ENCODE results near the gene SCO1.

Gene SCO1

GRCh38 chr17:10640475-10640874 lies 56.9 kb downstream of the SCO1 start:
- POLR2A ChIA-PET (ENCODE audit: low non-redundant PET): no interaction called here
- DNase-seq (ENCODE audit: low spot score): no peak
- TF ChIP-seq CTCF (conservative IDR thresholded peaks at IDR 0.05; ENCODE audit: low read depth): no peak
- CTCF ChIA-PET: interaction anchor here (1.6 kb wide), 1 partner anchor 23 kb away, joined by 5 read pairs; no protein-coding TSS in a partner anchor
- H3K27ac ChIP-seq: no peak overlapping the region

- DNase-seq (ENCODE audit: low spot score): no peak
- ChIA-PET POLR2A (ENCODE audit: low non-redundant PET) (no interaction called here), CTCF (no interaction called here)
- H3K27ac ChIP-seq: no peak overlapping the region
- no peak for TF ChIP-seq CTCF (conservative IDR thresholded peaks at IDR 0.05; ENCODE audit: low read depth)
Measured at GRCh38 chr17:10638151-10638550, 59.2 kb downstream of the SCO1 start.

- no peak for TF ChIP-seq CTCF (conservative IDR thresholded peaks at IDR 0.05; ENCODE audit: low read depth)
- ChIA-PET CTCF (interaction anchor here (1.3 kb wide), 1 partner anchor 11 kb away, joined by 9 read pairs; no protein-coding TSS in a partner anchor), POLR2A (ENCODE audit: low non-redundant PET) (no interaction called here)
- no peak for DNase-seq (ENCODE audit: low spot score)
- H3K27ac ChIP-seq: no peak overlapping the region
Measured at GRCh38 chr17:10635290-10635689, 62.0 kb downstream of the SCO1 start.

- ChIA-PET POLR2A (ENCODE audit: low non-redundant PET) (no interaction called here), CTCF (interaction anchor here (0.6 to 1.0 kb wide), 2 partner anchors 13 to 50 kb away, joined by 3 read pairs; no protein-coding TSS in a partner anchor)
- no peak for TF ChIP-seq CTCF (conservative IDR thresholded peaks at IDR 0.05; ENCODE audit: low read depth)
- DNase-seq (ENCODE audit: low spot score): no peak
- no peak overlapping the region for H3K27ac ChIP-seq
Measured at GRCh38 chr17:10633738-10634379, 63.5 kb downstream of the SCO1 start.

GRCh38 chr17:10631701-10632100 lies 65.6 kb downstream of the SCO1 start:
- CTCF ChIA-PET: interaction anchor here (0.8 to 2.4 kb wide), 5 partner anchors 14 to 303 kb away, joined by 3 to 13 read pairs (median 4); no protein-coding TSS in a partner anchor
- TF ChIP-seq CTCF (conservative IDR thresholded peaks at IDR 0.05; ENCODE audit: low read depth): no peak
- POLR2A ChIA-PET (ENCODE audit: low non-redundant PET): no interaction called here
- H3K27ac ChIP-seq: no peak overlapping the region
- DNase-seq (ENCODE audit: low spot score): no peak

- H3K27ac ChIP-seq: no peak overlapping the region
- ChIA-PET CTCF (interaction anchor here (0.7 to 2.4 kb wide), 6 partner anchors 13 to 259 kb away, joined by 3 to 13 read pairs (median 4); no protein-coding TSS in a partner anchor), POLR2A (ENCODE audit: low non-redundant PET) (no interaction called here)
- DNase-seq (ENCODE audit: low spot score): peak; percentile 33
- TF ChIP-seq CTCF (conservative IDR thresholded peaks at IDR 0.05; ENCODE audit: low read depth): peak; percentile 90
Measured at GRCh38 chr17:10631048-10631700, 66.2 kb downstream of the SCO1 start.
